IPS-15b (cell line): ENCODE results near the gene TFDP1.

Experiments used
- H3K27me3 ChIP-seq: one replicate; pipeline ENCODE4 v1.6.1; 2013; ENCODE audit warnings: low read length; ENCODE audit not compliant: control insufficient read depth, insufficient read depth
- H3K36me3 ChIP-seq: one replicate; pipeline ENCODE4 v1.6.1; 2013; ENCODE audit warnings: low read length; ENCODE audit not compliant: control insufficient read depth, insufficient read depth
- H3K4me1 ChIP-seq: one replicate; pipeline ENCODE4 v1.6.1; 2013; ENCODE audit warnings: mild to moderate bottlenecking, low read length; ENCODE audit not compliant: control insufficient read depth, insufficient read depth
- H3K4me3 ChIP-seq: one replicate; pipeline ENCODE4 v1.5.1; 2013; ENCODE audit warnings: low read depth, low read length
- H3K9ac ChIP-seq: one replicate; pipeline ENCODE4 v1.6.1; 2013; ENCODE audit warnings: low read depth, mild to moderate bottlenecking, low read length
- H3K9me3 ChIP-seq: one replicate; pipeline ENCODE4 v1.6.1; 2013; ENCODE audit warnings: mild to moderate bottlenecking, low read length; ENCODE audit not compliant: control insufficient read depth, insufficient read depth

The TFDP1 gene

DNA sequence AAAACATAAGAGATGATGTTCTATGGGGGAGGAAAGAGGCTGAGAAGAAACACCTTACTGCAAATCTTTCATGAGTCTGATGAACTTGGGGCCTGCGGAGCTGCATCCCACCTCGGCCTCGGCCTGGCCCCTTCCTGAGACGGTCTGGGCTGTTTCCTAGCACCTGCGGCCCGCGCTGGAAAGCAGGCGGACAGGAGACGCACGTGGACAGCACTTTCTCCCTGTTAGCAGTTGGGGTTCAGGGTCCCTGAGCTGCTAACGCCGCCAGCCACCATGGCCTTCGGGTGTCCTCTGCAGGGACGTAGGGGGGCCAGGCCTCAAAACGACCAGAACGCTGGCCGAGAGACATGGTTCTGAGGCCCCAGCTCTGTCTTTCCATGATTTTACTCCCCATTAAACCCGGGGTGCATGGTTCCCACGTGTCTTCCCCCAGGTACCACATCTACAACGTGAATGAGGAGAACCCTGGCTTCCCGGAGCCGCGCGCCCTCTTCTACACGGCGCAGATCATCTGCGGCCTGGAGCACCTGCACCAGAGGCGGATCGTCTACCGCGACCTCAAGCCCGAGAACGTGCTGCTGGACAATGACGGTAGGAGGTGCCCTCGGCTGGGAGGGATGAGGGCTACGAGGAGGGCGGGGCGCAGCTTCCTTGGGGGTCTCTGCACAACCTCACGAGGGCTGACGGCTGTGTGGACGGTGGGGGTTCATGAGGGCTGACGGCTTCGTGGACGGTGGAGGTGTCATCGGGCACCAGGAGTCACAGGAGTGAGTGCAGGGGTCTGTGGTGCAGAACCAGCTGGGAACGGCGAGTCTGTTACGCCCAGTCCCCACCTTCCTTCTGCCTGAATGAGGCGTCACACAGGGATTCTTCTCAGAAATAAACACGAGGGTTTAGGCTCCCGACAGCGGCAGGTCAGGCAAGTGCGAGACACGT, 86.8 kb downstream of the TFDP1 start:
- Histone ChIP-seq H3K4me3 (no peak overlapping the region), H3K4me1 (no peaks in the 10 kb centered on the region), H3K9ac (no peak overlapping the region), H3K27me3 (no peaks in the 10 kb centered on the region), H3K9me3 (no peaks in the 10 kb centered on the region), H3K36me3 (no peaks in the 10 kb centered on the region)

DNA sequence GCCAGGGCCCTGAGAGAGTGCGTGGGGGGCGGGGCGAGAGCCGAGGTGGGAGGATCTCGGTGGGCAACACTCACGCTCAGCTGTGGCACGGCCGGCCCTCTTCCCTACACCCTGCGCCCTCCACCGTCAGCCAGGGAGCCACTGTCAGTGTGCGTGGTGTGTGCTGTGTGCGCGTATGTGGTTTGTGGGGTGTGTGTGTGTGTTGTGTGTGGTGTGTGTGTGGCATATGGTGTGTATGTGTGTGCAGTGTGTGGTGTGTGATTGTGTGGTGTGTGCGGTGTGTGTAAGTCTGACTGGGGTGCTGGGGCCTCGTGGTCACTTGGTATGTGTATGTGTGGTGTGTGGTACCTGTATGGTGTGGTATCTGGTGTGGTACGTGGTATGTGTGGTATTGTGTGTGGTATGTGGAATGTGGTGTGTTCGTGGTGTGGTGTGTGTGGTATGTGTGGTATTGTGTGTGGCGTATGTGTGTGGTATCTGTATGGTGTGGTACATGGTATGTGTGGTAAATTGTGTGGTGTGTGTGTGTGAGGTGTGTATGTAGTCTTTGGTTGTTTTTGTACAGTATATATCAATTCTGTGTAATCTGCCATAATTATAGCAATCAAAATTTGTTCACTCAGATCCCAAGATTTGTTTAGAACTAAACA, 87.6 kb downstream of the TFDP1 start:
- Histone ChIP-seq H3K4me3 (no peak overlapping the region), H3K9ac (no peak overlapping the region), H3K36me3 (no peaks in the 10 kb centered on the region), H3K9me3 (no peaks in the 10 kb centered on the region), H3K4me1 (no peaks in the 10 kb centered on the region), H3K27me3 (no peaks in the 10 kb centered on the region)
